GM12865 (cell line): ENCODE data around the gene PPP1R14B.

Source experiments
- DNase-seq: peaks from one replicate; pipeline ENCODE4 v3.0.0; 2010; ENCODE audit warnings: low read depth
- H3K4me3 ChIP-seq: 2 replicates; pipeline ENCODE4 v1.5.1; 2011; ENCODE audit warnings: mild to moderate bottlenecking, low read depth, low read length, control low read depth
- CTCF ChIP-seq: IDR thresholded peaks from 2 replicates; pipeline ENCODE4 v1.5.1; 2011; ENCODE audit warnings: low read length, control low read depth, low read depth, inconsistent platforms; ENCODE audit not compliant: insufficient read depth; ENCODE audit errors: missing control alignments

Gene PPP1R14B

GRCh38 chr11:64198511-64198910 is 48.2 kb downstream of the PPP1R14B start:
- no peak overlapping the region for H3K4me3 ChIP-seq
- TF ChIP-seq CTCF: no peak

GRCh38 chr11:64196626-64197025 is 50.1 kb downstream of the PPP1R14B start:
- no peak for DNase-seq
- H3K4me3 ChIP-seq: no peak overlapping the region
- TF ChIP-seq CTCF: no peak

More at GRCh38 chr11:64198511-64198910, 48.2 kb downstream of the PPP1R14B start:
- no peak for DNase-seq
